Calu3 (cell line): Measurements from ENCODE around the gene ANKHD1. TPM values are rescaled to one million over a fixed set of nuclear protein-coding genes. Genes with fewer than 3 reads are reported as not detected.
A peak's percentile ranks its signal among the peaks of the same experiment; 100 is the strongest.

Experiments used
- BruUV-seq: library from RNA; stranded (reverse); fragments of 400-500 nt; replicated peaks from 2 replicates; lab custom pipeline; 2021; lab: Mats Ljungman, UMichigan
- CTCF ChIA-PET: fragments of 300-600 bp; sonication (Branson Sonifier 250); formaldehyde crosslinking; loops from one replicate; lab custom pipeline; 2022; ENCODE audit warnings: antibody characterized with exemption; lab: Charles Lee
- DNase-seq: peaks from one replicate; pipeline ENCODE4 v3.0.0; 2022
- H3K27ac Mint-ChIP-seq: one replicate; pipeline ENCODE4 v1.8.0; 2022; ENCODE audit warnings: mixed read lengths; ENCODE audit not compliant: unreplicated experiment
- H3K27me3 Mint-ChIP-seq: one replicate; pipeline ENCODE4 v1.8.0; 2022; ENCODE audit warnings: mixed read lengths; ENCODE audit not compliant: unreplicated experiment
- H3K36me3 Mint-ChIP-seq: one replicate; pipeline ENCODE4 v1.8.0; 2022; ENCODE audit warnings: mild to moderate bottlenecking, moderate library complexity, mixed read lengths; ENCODE audit not compliant: insufficient read depth, unreplicated experiment
- H3K4me1 Mint-ChIP-seq: one replicate; pipeline ENCODE4 v1.8.0; 2022; ENCODE audit warnings: mild to moderate bottlenecking, low read depth, mixed read lengths; ENCODE audit not compliant: unreplicated experiment
- H3K4me3 Mint-ChIP-seq: one replicate; pipeline ENCODE4 v1.8.0; 2022; ENCODE audit warnings: mild to moderate bottlenecking, low read depth, moderate library complexity, mixed read lengths; ENCODE audit not compliant: unreplicated experiment
- H3K9me3 Mint-ChIP-seq: one replicate; pipeline ENCODE4 v1.8.0; 2022; ENCODE audit warnings: low read depth, mixed read lengths; ENCODE audit not compliant: unreplicated experiment
- intact Hi-C: fragments of 100-400 bp; cut with micrococcal nuclease; formaldehyde crosslinking; loops from one replicate; pipeline ENCODE4 v1.10.0; 2022; ENCODE audit not compliant: unreplicated experiment
- total RNA-seq: library from RNA; stranded (reverse); gene quantifications from 2 replicates; pipeline ENCODE4 v1.2.3, GENCODE V29; 2022
- TF ChIP-seq, protein P1 (sequence below): fragments of 200-600 bp; IDR thresholded peaks from one replicate; pipeline ENCODE4 v1.8.0; 2022; ENCODE audit warnings: antibody characterized with exemption; ENCODE audit not compliant: unreplicated experiment

Gene ANKHD1
- total RNA-seq, 1 experiment from 2014 or later: 167 TPM

- H3K36me3 Mint-ChIP-seq: peaks cover 26% of the 10 kb centered on the region
- intact Hi-C loops: loop anchor here (10.0 kb wide), 1 partner anchor 226 kb away; the partner anchor contains the start of genes CD14 and TMCO6
- H3K27ac Mint-ChIP-seq: peak overlapping the region; percentile 42
- CTCF ChIA-PET: interaction anchor here (0.7 to 1.6 kb wide), 2 partner anchors 15 to 36 kb away, joined by 3 to 4 read pairs; no protein-coding TSS in a partner anchor
- H3K4me3 Mint-ChIP-seq: no peak overlapping the region
- H3K27me3 Mint-ChIP-seq: no peaks in the 10 kb centered on the region
- no TSS peak for BruUV-seq
- H3K9me3 Mint-ChIP-seq: no peaks in the 10 kb centered on the region
- DNase-seq: peak; percentile 12
- H3K4me1 Mint-ChIP-seq: peaks cover 24% of the 10 kb centered on the region
- TF ChIP-seq, protein P1, sequence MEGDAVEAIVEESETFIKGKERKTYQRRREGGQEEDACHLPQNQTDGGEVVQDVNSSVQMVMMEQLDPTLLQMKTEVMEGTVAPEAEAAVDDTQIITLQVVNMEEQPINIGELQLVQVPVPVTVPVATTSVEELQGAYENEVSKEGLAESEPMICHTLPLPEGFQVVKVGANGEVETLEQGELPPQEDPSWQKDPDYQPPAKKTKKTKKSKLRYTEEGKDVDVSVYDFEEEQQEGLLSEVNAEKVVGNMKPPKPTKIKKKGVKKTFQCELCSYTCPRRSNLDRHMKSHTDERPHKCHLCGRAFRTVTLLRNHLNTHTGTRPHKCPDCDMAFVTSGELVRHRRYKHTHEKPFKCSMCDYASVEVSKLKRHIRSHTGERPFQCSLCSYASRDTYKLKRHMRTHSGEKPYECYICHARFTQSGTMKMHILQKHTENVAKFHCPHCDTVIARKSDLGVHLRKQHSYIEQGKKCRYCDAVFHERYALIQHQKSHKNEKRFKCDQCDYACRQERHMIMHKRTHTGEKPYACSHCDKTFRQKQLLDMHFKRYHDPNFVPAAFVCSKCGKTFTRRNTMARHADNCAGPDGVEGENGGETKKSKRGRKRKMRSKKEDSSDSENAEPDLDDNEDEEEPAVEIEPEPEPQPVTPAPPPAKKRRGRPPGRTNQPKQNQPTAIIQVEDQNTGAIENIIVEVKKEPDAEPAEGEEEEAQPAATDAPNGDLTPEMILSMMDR: no peak
Measured at GRCh38 chr5:140408750-140409241, 7.2 kb downstream of the ANKHD1 start.

- H3K27me3 Mint-ChIP-seq: no peaks in the 10 kb centered on the region
- intact Hi-C loops: no loop called here
- no peak for DNase-seq
- no TSS peak for BruUV-seq
- CTCF ChIA-PET: no interaction called here
- H3K9me3 Mint-ChIP-seq: no peaks in the 10 kb centered on the region
- peaks cover 8% of the 10 kb centered on the region for H3K4me1 Mint-ChIP-seq
- no peak overlapping the region for H3K4me3 Mint-ChIP-seq
- H3K36me3 Mint-ChIP-seq: peaks cover 16% of the 10 kb centered on the region
- H3K27ac Mint-ChIP-seq: no peak overlapping the region
- TF ChIP-seq, protein P1: no peak
Measured at GRCh38 chr5:140413230-140413629, 11.6 kb downstream of the ANKHD1 start.

- CTCF ChIA-PET: interaction anchor here (0.8 kb wide), 1 partner anchor 110 kb away, joined by 4 read pairs; no protein-coding TSS in a partner anchor
Measured at GRCh38 chr5:140417235-140417634, 15.6 kb downstream of the ANKHD1 start.

DNA sequence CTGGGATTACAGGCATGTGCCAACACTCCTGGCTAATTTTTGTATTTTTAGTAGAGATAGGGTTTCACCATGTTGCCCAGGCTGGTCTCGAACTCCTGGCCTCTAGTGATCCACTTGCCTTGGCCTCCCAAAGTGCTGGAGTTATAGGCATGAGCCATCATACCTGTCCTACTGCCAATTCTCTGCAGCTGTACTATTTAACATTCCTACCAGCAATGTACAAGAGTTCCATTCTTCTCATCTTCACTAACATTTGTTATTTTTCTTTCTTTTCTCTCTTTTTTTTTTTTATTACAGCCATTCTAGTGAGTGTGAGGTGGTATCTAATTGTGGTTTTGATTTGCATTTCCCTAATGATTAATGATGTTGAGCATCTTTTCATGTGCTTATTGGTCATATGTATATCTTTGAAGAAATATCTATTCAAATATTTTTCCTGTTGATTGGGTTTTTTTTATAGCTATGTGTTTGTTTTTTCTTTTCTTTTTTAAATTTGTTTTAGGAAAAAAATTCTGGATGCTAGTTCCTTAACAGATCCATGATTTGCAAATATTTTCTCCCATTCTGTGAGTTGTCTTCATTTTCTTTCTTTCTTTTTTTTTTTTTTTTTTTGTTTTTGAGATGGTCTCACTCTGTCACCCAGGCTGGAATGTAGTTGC lies 17.4 kb downstream of the ANKHD1 start:
- TF ChIP-seq, protein P1: no peak
- Mint-ChIP-seq H3K27me3 (no peaks in the 10 kb centered on the region), H3K36me3 (peaks cover 18% of the 10 kb centered on the region), H3K4me1 (peaks cover 13% of the 10 kb centered on the region), H3K9me3 (no peaks in the 10 kb centered on the region), H3K27ac (no peak overlapping the region), H3K4me3 (no peak overlapping the region)
- DNase-seq: no peak
- no TSS peak for BruUV-seq
- CTCF ChIA-PET: interaction anchor here (0.6 to 0.7 kb wide), 2 partner anchors 80 to 121 kb away, joined by 3 to 5 read pairs; no protein-coding TSS in a partner anchor
- intact Hi-C loops: no loop called here

More at GRCh38 chr5:140417235-140417634, 15.6 kb downstream of the ANKHD1 start:
- intact Hi-C loops: no loop called here
- H3K27me3 Mint-ChIP-seq: no peaks in the 10 kb centered on the region
- peaks cover 25% of the 10 kb centered on the region for H3K36me3 Mint-ChIP-seq
- peaks cover 13% of the 10 kb centered on the region for H3K4me1 Mint-ChIP-seq
- TF ChIP-seq, protein P1: no peak
- no peak overlapping the region for H3K4me3 Mint-ChIP-seq
- no TSS peak for BruUV-seq
- no peak overlapping the region for H3K27ac Mint-ChIP-seq
- H3K9me3 Mint-ChIP-seq: no peaks in the 10 kb centered on the region
- DNase-seq: no peak
